ENCODE results near the gene ANGPTL7.

DNA sequence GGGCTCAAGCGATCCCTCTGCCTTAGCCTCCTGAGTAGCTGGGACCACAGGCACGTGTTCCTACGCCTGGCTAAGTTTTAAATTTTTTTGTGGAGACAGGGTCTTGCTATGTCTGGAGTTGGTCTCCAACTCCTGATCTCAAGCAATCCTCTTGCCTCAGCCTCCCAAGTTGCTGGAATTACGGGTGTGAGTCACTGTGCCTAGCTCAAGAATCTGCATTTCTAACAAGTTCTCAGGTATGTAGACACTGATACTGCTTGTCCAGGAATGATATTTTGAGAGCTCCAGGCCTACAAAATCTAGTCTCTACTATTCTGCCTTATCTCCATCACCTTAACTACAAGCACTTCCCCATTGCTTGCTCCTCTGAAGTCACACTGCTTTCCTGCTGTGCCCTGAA, 22.3 kb downstream of the ANGPTL7 start:
- TF ChIP-seq HMGXB4 (CRISPR knock-in tag; IDR thresholded peaks at IDR 0.05; ENCODE audit: borderline replicate concordance): no peak
- TF ChIP-seq NR3C1 (IDR thresholded peaks at IDR 0.05): no peak
- no peak for TF ChIP-seq EP300 (IDR thresholded peaks at IDR 0.05)
- no peak for TF ChIP-seq KDM5A (IDR thresholded peaks at IDR 0.05)
- no peak for TF ChIP-seq POLR2A (IDR thresholded peaks at IDR 0.05; ENCODE audit: low read length)
- TF ChIP-seq HES2 (IDR thresholded peaks at IDR 0.05): no peak
- no peak for TF ChIP-seq RAD21 (conservative IDR thresholded peaks at IDR 0.05 in 1 of 2, IDR thresholded peaks at IDR 0.05 in 1 of 2)
- TF ChIP-seq, protein P1, sequence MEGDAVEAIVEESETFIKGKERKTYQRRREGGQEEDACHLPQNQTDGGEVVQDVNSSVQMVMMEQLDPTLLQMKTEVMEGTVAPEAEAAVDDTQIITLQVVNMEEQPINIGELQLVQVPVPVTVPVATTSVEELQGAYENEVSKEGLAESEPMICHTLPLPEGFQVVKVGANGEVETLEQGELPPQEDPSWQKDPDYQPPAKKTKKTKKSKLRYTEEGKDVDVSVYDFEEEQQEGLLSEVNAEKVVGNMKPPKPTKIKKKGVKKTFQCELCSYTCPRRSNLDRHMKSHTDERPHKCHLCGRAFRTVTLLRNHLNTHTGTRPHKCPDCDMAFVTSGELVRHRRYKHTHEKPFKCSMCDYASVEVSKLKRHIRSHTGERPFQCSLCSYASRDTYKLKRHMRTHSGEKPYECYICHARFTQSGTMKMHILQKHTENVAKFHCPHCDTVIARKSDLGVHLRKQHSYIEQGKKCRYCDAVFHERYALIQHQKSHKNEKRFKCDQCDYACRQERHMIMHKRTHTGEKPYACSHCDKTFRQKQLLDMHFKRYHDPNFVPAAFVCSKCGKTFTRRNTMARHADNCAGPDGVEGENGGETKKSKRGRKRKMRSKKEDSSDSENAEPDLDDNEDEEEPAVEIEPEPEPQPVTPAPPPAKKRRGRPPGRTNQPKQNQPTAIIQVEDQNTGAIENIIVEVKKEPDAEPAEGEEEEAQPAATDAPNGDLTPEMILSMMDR (IDR thresholded peaks at IDR 0.05): no peak
- TF ChIP-seq, protein P2, sequence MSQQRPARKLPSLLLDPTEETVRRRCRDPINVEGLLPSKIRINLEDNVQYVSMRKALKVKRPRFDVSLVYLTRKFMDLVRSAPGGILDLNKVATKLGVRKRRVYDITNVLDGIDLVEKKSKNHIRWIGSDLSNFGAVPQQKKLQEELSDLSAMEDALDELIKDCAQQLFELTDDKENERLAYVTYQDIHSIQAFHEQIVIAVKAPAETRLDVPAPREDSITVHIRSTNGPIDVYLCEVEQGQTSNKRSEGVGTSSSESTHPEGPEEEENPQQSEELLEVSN (IDR thresholded peaks at IDR 0.05; ENCODE audit: borderline replicate concordance, low read depth): no peak
- TF ChIP-seq POLR2AphosphoS2 (conservative IDR thresholded peaks at IDR 0.05; ENCODE audit: low read length): no peak
- no peak for TF ChIP-seq MAFK (IDR thresholded peaks at IDR 0.05; ENCODE audit: partially characterized antibody)
- TF ChIP-seq ZNF302 (CRISPR knock-in tag; IDR thresholded peaks at IDR 0.05): no peak

Data from A549 (cell line).